ENCODE results near the gene ICE1.

DNA sequence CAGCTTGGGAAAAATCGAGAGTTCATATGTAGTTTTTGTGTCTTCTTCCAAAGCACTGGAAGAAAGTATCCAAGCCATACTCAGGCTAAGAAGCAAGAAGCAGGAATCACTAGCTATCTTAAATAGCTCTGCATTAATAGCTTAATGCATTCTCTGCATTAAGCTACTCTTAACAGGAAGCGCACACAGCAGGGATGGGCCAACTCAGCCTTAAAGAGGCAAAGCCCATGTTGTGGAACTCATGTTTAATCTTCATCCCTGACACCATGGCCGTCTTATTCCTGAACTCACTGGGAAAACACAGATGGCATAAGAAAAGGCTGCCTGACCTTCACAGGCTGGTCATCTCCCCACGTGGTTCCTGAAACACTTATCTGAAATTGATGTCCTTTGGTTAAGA is 18.7 kb upstream of the ICE1 start:
- TF ChIP-seq, protein P1, sequence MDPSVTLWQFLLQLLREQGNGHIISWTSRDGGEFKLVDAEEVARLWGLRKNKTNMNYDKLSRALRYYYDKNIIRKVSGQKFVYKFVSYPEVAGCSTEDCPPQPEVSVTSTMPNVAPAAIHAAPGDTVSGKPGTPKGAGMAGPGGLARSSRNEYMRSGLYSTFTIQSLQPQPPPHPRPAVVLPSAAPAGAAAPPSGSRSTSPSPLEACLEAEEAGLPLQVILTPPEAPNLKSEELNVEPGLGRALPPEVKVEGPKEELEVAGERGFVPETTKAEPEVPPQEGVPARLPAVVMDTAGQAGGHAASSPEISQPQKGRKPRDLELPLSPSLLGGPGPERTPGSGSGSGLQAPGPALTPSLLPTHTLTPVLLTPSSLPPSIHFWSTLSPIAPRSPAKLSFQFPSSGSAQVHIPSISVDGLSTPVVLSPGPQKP (IDR thresholded peaks at IDR 0.05; ENCODE audit: borderline replicate concordance, low read depth, low read length): no peak
- TF ChIP-seq, protein P2, sequence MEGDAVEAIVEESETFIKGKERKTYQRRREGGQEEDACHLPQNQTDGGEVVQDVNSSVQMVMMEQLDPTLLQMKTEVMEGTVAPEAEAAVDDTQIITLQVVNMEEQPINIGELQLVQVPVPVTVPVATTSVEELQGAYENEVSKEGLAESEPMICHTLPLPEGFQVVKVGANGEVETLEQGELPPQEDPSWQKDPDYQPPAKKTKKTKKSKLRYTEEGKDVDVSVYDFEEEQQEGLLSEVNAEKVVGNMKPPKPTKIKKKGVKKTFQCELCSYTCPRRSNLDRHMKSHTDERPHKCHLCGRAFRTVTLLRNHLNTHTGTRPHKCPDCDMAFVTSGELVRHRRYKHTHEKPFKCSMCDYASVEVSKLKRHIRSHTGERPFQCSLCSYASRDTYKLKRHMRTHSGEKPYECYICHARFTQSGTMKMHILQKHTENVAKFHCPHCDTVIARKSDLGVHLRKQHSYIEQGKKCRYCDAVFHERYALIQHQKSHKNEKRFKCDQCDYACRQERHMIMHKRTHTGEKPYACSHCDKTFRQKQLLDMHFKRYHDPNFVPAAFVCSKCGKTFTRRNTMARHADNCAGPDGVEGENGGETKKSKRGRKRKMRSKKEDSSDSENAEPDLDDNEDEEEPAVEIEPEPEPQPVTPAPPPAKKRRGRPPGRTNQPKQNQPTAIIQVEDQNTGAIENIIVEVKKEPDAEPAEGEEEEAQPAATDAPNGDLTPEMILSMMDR (conservative IDR thresholded peaks at IDR 0.05; ENCODE audit: low read depth, low read length): no peak
- TF ChIP-seq MXI1 (IDR thresholded peaks at IDR 0.05; ENCODE audit: borderline replicate concordance, low read depth, low read length) (no peak), CEBPB (IDR thresholded peaks at IDR 0.05; ENCODE audit: low read depth, low read length) (no peak), RCOR1 (IDR thresholded peaks at IDR 0.05; ENCODE audit: insufficient replicate concordance, low read length) (no peak), SMC3 (IDR thresholded peaks at IDR 0.05; ENCODE audit: low read depth, low read length) (no peak), CHD1 (IDR thresholded peaks at IDR 0.05; ENCODE audit: low read depth, low read length) (no peak), POLR2A (IDR thresholded peaks at IDR 0.05; ENCODE audit: low read depth, low read length) (no peak), RFX5 (IDR thresholded peaks at IDR 0.05; ENCODE audit: low read depth, low read length) (no peak), BHLHE40 (IDR thresholded peaks at IDR 0.05; ENCODE audit: low read depth, low read length) (no peak), MAFK (IDR thresholded peaks at IDR 0.05; ENCODE audit: low read depth, low read length) (no peak), RAD21 (IDR thresholded peaks at IDR 0.05; ENCODE audit: low read length) (no peak)
- TF ChIP-seq, protein P3, sequence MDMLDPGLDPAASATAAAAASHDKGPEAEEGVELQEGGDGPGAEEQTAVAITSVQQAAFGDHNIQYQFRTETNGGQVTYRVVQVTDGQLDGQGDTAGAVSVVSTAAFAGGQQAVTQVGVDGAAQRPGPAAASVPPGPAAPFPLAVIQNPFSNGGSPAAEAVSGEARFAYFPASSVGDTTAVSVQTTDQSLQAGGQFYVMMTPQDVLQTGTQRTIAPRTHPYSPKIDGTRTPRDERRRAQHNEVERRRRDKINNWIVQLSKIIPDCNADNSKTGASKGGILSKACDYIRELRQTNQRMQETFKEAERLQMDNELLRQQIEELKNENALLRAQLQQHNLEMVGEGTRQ (IDR thresholded peaks at IDR 0.05; ENCODE audit: low read depth, low read length): no peak
